Vagina (tissue), 2 donors: ENCODE results near the gene PARVG.

Experiments
- CTCF ChIP-seq, 3 experiments: fragments of 450-650 bp in 2 of 3; fragments of 200-600 bp in 1 of 3; sonication (generic) in 1 of 3; IDR thresholded peaks; one replicate each; pipeline ENCODE4 v1.5.1; 2017 to 2019; ENCODE audit warnings: antibody characterized with exemption in 3 of 3, mild to moderate bottlenecking in 2 of 3, moderate library complexity in 2 of 3
- POLR2A ChIP-seq, 2 donors: fragments of 450-650 bp; IDR thresholded peaks; one replicate each; pipeline ENCODE4 v1.6.1; 2017; ENCODE audit warnings: antibody characterized with exemption in 2 of 2, mild to moderate bottlenecking in 2 of 2, moderate library complexity in 2 of 2
- POLR2AphosphoS5 ChIP-seq, 2 donors: sonication (generic); formaldehyde crosslinking; IDR thresholded peaks; one replicate each; pipeline ENCODE4 v1.9.0; 2017; ENCODE audit warnings: antibody characterized with exemption in 2 of 2, mild to moderate bottlenecking in 2 of 2, low read depth in 1 of 2; ENCODE audit not compliant: insufficient read depth in 1 of 2

DNA sequence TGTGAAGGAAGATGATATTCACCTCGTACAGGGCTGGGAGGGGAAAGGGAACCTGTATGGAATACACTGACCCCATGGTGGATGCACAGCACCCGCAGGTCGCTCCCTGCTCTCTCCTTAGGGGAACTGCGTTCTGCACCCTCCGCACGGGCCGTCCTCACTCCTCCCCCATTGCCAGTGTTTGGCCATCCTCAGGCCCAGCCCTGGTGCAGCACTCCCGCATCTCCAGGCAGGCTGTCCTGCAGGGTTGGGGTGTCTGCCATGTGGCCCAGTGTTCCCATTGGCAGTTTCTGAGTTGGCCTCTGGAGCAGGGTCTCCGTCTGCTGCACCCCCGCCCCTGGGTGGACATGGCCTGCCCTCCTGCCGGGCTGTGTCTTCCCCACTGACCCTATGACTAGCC, 19.1 kb upstream of the PARVG start:
- no peak for TF ChIP-seq POLR2A (IDR thresholded peaks at IDR 0.05)
- no peak for TF ChIP-seq POLR2AphosphoS5 (IDR thresholded peaks at IDR 0.05; ENCODE audit: insufficient read depth in 1 of 2, low read depth in 1 of 2)
- TF ChIP-seq CTCF (IDR thresholded peaks at IDR 0.05) = no peak
